HG03064 (cell line): ENCODE results near the gene RNF121.

Experiments used
- ATAC-seq: cut with Tn5 transposase; IDR thresholded peaks from one replicate; pipeline ENCODE4 v1.9.1; 2021; ENCODE audit warnings: low read depth; ENCODE audit not compliant: unreplicated experiment

Gene RNF121

GRCh38 chr11:72026090-72026489 is 97.2 kb downstream of the RNF121 start:
- no peak for ATAC-seq

GRCh38 chr11:72030472-72031045 is 101.7 kb downstream of the RNF121 start:
- no peak for ATAC-seq

- no peak for ATAC-seq
Observed at GRCh38 chr11:72036687-72037086, 107.8 kb downstream of the RNF121 start.

GRCh38 chr11:72037554-72038311 is 108.9 kb downstream of the RNF121 start:
- ATAC-seq, result no peak

- ATAC-seq, result no peak
Observed at GRCh38 chr11:72038491-72038890, 109.6 kb downstream of the RNF121 start.

- no peak for ATAC-seq
Observed at GRCh38 chr11:72039031-72039855, 110.4 kb downstream of the RNF121 start.

GRCh38 chr11:72039856-72040401 is 111.1 kb downstream of the RNF121 start:
- no peak for ATAC-seq

- no peak for ATAC-seq
Observed at GRCh38 chr11:72040491-72041363, 111.9 kb downstream of the RNF121 start.

- no peak for ATAC-seq
Observed at GRCh38 chr11:72041364-72042063, 112.7 kb downstream of the RNF121 start.

GRCh38 chr11:72042064-72042745 is 113.4 kb downstream of the RNF121 start:
- ATAC-seq, result no peak

GRCh38 chr11:72045849-72046248 is 117.0 kb downstream of the RNF121 start:
- ATAC-seq, result no peak
